Measurements from ENCODE around the gene DUSP7.

The DUSP7 gene, protein sequence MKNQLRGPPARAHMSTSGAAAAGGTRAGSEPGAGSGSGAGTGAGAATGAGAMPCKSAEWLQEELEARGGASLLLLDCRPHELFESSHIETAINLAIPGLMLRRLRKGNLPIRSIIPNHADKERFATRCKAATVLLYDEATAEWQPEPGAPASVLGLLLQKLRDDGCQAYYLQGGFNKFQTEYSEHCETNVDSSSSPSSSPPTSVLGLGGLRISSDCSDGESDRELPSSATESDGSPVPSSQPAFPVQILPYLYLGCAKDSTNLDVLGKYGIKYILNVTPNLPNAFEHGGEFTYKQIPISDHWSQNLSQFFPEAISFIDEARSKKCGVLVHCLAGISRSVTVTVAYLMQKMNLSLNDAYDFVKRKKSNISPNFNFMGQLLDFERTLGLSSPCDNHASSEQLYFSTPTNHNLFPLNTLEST

DNA sequence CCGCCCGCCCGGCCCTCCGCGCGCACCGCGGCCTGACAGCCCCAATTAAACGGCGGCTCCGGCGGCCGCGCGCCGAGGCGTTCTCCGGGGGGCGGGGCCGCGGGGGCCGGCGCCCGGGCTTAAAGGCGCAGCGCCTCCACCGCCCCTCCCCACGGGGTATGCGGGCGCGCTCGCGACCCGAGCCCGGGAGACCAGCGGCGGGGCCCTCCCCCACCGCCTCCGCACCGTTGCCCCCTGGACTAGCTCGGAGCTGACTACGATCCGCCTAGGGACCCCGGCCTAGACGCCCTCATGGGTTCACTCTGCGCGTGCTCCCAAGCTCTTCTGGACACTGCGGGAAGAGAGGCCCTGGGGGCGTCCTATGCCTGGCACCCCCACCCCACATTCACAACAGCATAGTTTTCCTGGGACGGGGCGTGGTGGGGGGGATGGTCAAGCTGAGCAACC lies at the start of gene DUSP7:
DUSP7 (minus strand) TSS at position 51 of the 447 bp plus-strand sequence. CDS start 205 bp downstream, outside the sequence.
- DNase-seq (ENCODE audit: low read depth in 2 of 2) = peak; percentile 41 to 55

DNA sequence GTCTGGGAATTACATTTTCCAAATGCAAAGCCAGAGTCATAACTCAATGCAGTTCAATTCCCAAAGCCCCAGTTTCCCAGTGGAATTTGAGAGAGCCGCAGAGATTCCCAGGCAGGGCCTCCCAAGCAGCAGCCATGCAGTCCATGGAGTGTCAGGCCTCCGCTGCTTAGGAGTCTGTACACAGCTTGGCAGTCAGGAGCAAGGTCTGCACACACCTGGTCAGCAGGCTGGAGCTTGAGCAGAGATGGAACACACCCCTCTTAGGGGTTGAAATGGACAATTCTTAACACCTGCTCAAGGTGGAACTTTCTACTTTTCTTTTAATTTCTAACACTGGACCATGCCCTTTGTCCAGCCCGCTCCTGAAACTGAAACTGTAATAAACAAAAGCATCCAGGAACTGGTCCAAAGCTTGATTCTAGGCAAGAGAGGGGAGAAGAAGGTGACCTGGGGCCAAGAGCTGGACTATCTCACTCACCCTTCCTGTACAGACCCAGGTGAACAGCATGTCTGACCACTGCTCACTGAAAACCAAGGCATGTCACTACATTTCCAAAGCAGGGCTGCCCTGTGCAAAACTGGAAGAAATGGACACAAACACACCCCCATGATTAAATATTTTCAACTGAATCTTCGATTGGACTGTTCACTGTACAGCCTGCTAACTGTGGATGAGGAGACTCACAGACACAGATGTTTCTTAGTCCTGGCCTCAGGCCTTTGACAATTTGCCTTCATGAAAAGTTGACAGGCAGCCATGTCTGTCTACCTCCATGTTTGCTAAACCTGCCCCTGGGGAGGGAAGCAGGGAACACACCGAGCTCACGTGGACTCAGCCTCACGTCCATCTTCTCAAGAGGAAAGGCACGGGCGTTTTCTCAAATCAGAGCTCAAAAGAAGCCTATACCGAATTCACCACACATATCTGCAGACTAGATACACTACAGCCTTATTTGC lies 48.6 kb upstream of the DUSP7 start:
- DNase-seq (ENCODE audit: low read depth in 2 of 2) = no peak

DNA sequence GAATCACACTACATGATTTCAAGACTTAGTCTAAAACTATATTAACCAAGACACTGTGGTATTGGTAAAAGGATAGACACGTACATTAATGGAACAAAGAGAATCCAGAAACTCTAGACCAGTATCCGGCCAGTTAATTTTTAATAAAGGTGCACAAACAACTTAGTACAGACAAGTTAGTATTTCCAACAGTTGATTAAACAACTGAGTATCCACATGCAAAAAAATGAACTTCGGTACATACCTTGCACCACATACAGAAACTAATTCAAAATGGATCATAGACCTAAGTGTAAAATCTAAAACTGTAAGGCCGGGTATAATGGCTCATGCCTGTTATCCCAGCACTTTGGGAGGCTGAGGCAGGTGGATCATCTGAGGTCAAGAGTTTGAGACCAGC lies 46.6 kb upstream of the DUSP7 start:
- no peak for DNase-seq (ENCODE audit: low read depth in 2 of 2)

DNA sequence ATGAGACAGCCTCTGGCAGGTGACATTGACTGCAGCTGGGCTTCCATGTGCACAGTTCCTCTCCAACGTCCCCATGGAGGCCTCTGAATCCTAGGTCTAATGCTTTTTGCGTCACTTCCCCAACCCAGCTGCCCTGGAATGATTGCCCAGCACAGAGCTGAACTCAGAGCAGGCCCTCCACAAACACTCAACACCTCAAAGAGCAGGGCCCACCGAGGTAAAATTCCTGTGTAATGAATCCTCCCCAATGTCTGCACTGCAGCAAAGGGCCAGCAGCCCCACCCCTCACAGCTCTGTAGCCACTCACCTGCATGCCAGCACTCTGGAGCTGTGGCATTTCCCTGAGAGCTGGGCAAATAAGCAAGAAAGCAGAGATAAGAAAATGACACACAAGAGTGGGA lies 42.6 kb upstream of the DUSP7 start:
- DNase-seq (ENCODE audit: low read depth in 2 of 2) = no peak

DNA sequence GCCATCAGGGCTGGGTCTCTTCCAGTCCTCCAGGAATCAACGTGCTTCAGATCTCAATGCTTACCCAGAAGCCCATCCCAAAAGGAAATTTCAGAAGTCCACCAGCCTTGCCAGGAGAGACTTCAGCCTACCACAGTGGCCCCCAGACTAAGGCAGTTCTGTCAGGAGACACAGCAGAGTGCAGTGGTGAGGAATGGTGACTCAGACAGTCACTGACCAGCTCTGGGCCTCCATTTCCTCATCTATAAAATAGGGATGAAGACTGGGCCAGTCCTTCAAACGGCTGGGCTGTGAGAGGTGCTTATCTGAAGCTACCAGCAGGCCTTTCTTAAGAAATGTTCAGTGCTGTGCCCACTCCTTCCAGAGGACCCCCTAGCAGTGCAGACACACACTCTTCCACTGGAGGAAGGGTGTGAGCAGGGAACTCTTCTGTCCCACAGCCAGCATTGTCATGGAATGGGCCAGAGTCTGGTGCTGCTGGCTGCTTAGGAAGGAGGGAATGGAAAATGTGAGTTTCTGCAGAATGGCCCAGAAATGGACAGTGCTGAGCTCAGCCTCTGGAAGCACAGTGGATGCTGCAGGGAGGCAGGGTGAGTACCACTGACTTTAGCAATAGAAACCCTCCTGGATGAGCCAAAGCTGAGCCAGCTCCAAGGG lies 41.6 kb upstream of the DUSP7 start:
- no peak for DNase-seq (ENCODE audit: low read depth in 2 of 2)

DNA sequence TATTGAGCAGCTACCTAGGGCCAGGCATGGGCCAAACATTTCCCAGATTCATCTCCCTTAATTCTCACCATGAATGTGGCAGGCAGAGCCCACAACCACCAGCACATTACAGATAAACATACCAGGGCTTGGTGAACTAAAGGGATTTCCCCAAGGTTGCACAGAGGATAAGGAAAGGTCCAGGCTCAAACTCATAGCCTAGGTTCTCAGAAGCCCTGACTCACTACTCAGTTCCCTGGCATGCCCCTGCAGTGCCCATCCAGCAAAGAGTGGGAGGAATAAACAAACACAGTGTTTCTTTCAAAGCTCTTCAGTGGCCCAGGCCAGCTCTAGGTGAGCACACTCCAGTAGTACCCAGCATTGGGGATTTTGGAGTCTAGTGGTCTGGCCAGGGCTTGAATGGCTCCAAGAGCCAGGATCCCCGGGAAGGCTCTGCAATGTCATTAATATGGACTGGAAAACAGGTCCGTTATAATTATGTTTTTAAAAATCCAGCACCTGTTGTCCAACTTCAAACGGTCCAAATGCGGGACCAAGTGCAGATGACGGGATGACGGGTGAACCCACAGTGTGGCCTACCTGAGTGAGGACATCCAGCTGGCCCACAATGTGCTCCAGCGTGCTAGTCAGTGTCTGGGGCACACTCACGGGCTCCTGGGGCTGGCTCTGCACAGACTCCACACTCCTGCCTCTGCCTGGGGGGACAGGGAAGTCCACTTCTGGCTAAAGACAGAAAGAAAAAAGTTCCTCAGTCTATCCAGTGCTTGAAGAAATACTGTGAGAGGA lies 39.8 kb upstream of the DUSP7 start:
- no peak for DNase-seq (ENCODE audit: low read depth in 2 of 2)

DNA sequence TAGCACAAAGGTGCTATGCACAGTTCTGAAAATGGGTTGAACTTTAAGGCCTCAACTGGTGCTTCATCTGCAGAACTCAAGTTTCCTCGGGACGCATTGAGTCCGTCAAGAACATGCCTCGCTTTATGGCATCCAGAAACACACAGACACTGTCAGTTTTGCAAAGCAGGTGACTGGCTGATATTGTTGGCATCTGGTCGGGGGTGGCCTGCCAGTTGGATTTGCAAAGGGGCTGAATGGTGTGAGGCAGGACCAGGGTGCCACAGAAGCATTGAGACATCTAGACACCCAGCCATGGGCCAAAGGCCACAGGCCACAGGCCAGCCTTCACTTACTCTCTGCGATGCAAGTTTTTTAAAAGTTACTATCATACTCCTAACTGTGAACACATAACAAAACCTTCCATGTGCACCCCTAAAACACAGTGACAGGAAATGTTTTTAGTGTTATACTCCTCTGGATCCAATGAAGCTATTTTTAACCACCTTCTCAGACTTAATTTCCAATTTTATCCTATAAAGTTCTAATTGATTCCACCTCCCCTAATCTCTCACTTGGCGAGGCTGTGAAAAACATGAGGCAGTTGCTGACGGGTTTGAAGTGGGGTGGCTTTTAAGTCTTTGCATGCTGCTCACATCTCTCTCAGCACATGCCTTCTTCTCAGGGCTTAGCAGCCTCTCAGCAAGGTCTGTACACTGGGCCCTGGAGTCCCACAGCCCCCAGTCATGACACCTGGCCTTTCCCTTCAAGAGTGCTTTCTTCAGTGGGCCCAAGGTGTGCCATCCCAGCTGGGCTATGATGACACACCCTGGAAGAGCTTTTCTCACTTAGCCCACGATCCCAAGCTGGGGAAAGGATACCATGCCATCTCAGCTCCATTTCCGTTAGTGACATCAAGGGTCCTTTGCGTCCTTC lies 38.5 kb upstream of the DUSP7 start:
- DNase-seq (ENCODE audit: low read depth in 2 of 2) = no peak

DNA sequence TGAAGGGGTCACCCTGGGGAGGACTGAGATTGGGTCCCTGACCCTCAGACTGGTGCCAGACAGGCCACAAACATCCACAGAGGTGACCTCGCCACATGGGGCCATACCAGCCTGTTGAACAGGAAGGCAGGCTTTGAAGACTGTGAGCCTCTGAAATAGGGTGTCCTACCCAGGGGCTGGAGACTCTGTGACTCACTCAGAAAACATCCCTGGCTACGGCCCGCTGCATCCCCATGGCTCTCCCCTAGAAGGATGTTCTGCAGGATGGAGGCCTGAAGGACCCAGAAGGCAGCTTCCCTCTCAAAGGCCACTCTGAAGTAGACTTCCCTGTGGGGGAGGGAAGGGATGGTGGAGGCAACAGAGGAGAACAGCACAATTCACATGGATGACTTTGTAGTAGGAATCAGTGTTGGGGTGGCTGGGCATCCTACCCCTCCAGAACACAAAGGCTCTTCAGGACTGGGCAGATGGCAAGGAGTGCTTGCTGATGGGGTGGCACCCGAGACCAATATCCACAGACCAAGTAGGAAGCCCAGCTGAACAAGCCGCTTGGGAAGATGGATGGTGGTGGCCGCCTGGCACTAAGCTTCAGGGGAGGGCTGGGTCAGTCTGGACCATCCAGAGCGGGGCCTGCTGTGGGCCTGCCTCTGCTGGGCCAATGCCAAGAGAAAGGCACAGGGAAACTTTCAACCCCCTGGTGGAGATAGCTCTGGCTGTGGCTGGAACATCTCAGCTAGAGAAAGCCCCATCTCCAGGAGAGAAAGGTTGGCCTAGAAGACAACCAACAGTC lies 37.6 kb upstream of the DUSP7 start:
- DNase-seq (ENCODE audit: low read depth in 2 of 2) = no peak

DNA sequence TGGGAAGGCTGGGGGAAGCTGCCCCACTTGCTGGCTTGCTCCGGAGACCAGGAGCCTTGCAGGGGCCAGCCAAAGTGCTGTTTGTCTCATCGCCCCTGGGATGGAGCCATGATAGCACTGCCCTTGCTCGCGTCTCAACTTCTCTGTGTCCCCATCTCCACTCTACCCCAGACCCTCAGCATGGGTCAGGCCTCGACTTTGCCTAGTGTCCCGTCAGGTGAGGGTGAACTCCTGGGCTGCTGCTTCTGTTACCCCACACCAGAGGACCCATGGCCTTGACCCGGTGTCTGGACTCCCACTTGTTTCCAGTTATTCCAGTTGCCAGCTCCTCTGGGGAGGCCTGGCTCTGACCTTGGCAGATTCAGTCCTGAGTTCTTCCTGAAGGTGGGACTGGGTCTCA lies 36.5 kb upstream of the DUSP7 start:
- no peak for DNase-seq (ENCODE audit: low read depth in 2 of 2)

DNA sequence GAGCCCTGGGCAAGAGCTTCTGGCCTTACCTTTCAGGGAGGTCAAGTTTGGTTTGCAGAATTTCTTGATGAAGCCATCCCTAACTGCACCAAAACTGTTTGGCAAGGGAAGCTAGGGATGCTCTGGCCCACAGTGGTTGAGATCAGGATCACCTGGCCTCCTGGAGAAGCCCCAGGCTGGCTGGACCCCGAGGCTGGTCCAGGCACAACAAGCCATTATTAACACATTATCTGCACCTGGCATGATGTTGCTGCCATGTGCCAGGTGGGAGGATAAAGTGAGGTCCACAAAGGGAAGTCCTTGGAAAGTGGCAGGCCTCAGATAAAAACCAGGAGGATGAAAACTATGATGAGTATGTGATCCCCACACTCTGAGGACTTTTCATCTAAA lies 35.9 kb upstream of the DUSP7 start:
- DNase-seq (ENCODE audit: low read depth in 2 of 2) = no peak

DNA sequence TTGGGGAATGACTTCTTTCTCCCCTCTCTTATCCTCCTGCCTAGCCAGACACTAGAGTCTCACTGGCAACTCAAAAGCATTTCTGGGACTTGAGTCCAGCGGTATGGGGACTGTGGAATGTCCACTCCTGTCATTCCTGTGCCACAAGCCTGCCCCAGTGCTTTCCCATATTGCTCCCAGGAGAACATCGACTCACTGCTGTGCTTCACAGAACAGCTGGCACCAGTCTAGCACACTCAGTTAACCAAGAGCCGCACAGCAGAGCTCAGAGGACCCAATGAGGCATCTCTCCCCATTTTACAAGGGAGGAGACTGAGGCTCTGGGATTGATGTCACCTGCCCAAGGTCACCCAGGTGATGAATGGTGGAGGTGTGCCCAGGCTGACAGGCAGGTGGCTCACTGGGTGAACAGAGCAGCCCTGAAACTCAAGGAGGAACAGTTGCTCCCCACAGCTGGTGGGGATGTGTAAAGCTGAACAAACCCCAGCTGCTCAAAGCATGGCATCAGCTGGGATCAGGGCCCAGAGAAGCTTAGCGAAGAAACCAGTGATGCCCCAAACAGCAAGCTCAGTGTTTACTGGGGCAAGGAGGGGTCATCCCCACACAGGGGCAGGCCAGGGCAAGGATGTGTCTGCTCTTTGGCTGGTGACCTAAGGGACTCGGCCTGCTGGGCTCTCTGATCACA lies 35.4 kb upstream of the DUSP7 start:
- DNase-seq (ENCODE audit: low read depth in 2 of 2) = no peak

DNA sequence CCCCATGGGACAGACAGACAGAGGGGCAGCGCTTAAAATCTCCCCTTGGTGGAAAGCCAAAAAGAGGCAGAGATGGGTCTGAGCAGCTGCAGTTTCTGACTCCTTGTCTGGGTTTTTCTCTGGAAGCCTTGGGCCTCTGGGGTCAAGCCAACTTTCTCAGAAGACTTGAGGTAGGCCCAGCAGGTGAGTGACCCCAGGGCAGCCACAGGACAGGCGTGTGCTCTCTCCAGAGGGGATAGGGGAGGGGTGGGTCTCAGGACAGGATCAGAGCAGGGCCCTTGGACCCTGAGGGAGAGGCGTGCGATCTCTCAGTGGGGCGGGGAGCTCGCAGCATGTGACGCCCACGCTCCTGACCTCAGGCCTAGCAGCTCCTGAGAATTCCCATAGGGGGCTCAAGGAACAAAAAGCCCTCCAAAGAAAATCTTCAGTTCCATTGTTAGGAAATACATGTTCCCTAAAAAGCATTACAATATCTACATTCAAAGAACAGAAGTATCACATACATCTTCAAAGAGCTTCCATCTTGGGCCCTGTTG lies 34.6 kb upstream of the DUSP7 start:
- no peak for DNase-seq (ENCODE audit: low read depth in 2 of 2)

DNA sequence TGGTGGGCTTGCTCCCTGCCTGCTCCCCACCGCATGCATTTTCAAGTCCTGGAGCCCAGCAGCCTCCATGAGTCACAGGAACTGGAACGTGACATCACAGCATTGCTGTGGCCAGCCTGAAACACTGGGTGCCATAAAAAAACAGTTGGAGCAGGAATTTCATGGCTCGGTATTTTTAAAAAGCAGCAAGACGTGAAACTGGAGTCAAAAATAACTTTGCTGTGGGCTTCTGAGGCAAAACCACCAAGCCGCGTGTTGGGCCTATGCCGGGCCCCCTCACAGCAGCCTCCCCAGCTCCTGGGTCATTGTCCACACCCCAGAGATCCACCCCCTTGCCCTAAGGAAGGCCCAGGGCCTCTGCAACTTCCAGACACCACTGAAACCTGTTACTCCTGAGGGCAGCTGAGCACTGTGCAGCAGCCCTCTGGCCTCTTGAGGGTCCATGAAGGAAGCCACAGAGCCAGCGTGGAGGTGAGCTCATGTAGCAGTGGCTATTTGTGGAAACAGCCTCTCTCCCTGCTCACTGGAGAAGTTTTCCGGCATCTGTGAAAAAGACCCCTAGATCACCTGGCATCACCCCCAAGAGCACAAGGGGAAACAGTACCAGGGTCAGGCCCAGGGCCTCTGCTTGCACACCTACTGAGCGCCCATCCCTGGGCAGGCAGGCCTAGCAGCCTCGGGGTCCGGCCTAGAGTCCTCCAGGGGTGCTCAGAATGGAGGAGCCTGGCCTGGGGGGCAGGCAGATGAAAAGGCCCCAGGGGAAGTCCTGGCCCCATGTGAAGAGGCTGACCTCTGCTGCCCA lies 34.0 kb upstream of the DUSP7 start:
- DNase-seq (ENCODE audit: low read depth in 2 of 2) = no peak

DNA sequence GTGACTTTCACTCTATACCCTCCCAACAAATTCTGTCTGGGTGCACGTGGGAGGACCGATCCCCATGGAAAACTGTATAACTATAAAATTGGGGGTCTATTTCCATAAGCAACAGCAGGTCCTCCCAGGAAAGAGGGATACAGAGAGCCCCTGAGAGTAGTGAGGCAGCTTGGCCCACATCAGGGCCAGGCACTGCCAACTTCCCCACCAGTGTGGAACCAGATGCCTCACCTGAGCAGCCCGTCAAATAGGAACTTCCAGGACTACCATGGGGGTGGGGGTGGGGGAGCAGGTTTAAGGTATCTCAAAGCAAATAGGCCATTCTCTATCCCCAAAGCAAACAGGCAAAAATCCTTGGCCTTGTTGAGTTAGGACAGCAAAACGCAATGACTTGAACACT lies 33.3 kb upstream of the DUSP7 start:
- DNase-seq (ENCODE audit: low read depth in 2 of 2) = no peak

DNA sequence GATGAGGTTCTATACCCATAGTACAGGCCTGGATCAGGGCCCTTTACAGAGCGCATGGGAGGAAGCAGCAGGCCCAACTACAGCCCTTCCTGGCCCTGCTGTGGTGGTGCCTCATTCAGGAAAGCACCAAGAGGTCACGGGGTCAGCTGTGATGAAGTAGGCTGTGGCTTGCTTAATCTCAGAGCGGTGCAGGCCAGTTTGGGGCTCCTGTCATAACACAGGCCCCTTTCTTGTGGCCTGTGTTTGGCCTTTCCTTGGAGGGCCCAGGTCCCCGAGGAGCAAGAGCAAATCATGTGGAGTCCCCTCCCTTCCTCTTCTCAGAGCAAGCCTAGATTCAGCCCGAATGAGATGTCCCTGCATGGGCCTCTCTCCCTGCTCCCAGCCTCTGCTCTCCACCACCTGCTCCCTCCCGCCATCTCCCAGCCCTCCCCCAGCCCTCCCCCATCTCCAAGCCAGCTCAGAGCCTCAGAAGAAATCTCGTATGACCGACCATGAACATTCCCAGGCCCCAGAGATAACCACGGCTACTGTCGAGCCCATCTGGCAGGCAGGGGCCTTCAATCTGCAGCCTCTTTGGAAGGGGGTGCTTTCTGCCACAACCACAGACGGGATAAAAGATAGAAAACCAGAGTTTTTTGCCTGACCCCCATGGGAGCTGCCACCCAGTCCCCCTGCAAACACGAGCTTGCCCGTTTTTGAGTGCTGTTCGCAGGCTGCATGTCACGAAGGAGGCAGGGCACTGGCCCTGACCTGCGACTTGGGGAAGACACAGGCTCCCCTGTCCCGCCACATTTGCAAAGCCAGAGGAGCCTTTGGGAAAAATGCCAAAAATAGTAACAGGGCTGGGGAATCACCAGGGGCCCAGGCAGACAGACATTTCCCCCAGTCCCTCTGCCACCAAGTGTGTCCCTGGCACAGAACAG lies 32.3 kb upstream of the DUSP7 start:
- DNase-seq (ENCODE audit: low read depth in 2 of 2) = no peak

DNA sequence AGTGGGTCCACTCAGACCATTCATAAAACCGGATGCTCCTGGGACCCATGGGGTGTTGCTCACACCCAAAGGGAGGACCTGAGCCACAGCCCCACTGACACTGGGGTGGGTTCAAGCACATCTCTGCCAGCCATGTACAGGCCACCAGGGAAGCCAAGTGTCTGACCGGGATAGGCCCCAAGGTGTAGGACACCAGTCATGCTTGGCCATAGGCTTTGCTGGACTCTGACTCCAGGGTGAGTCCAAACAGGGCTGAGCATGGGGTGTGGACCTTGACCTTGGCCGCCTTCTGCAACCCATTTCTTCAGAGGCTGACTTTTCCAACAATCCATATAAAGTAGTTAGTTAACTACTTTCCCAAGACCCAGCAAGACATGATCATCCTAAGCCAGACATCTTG lies 31.4 kb upstream of the DUSP7 start:
- DNase-seq (ENCODE audit: low read depth in 2 of 2) = no peak
